HG02938 (cell line): ENCODE measurements around the gene TMEM121.
A peak's percentile ranks its signal among the peaks of the same experiment; 100 is the strongest.

Experiments used
- ATAC-seq: cut with Tn5 transposase; IDR thresholded peaks from one replicate; pipeline ENCODE4 v1.9.1; 2021; ENCODE audit warnings: mild to moderate bottlenecking, moderate library complexity; ENCODE audit not compliant: unreplicated experiment

Gene TMEM121

GRCh38 chr14:105486974-105487448, 39.4 kb upstream of the TMEM121 start:
- no peak for ATAC-seq

GRCh38 chr14:105487449-105487985, 38.9 kb upstream of the TMEM121 start:
- ATAC-seq, result no peak

- ATAC-seq, result no peak
These were observed 38.2 kb upstream of the TMEM121 start for GRCh38 chr14:105487986-105488777.

- ATAC-seq, result no peak
These were observed 37.4 kb upstream of the TMEM121 start for GRCh38 chr14:105488781-105489541.

GRCh38 chr14:105489542-105490266, 36.7 kb upstream of the TMEM121 start:
- ATAC-seq, result no peak

GRCh38 chr14:105490267-105490571, 36.2 kb upstream of the TMEM121 start:
- ATAC-seq, result no peak

- ATAC-seq, result peak; percentile 71
These were observed 35.6 kb upstream of the TMEM121 start, which contains the start of gene TEDC1 for GRCh38 chr14:105490572-105491365. TSS of gene TEDC1 (plus strand) at chr14:105491246. CDS start at chr14:105491376, 130 bp downstream.

- no peak for ATAC-seq
These were observed 34.9 kb upstream of the TMEM121 start for GRCh38 chr14:105491366-105491973.

- no peak for ATAC-seq
These were observed 34.1 kb upstream of the TMEM121 start for GRCh38 chr14:105492031-105492970.

- no peak for ATAC-seq
These were observed 33.2 kb upstream of the TMEM121 start for GRCh38 chr14:105492971-105493871.

- no peak for ATAC-seq
These were observed 32.3 kb upstream of the TMEM121 start for GRCh38 chr14:105493921-105494605.

- ATAC-seq, result no peak
These were observed 31.8 kb upstream of the TMEM121 start for GRCh38 chr14:105494606-105494929.

GRCh38 chr14:105495101-105495989, 31.0 kb upstream of the TMEM121 start:
- no peak for ATAC-seq

- no peak for ATAC-seq
These were observed 30.2 kb upstream of the TMEM121 start for GRCh38 chr14:105495990-105496830.

- no peak for ATAC-seq
These were observed 29.4 kb upstream of the TMEM121 start for GRCh38 chr14:105496831-105497591.
